Prostate gland (tissue), 2 donors: ENCODE measurements around the gene MR1.
A peak's percentile ranks its signal among the peaks of the same experiment; 100 is the strongest.

Source experiments
- POLR2A ChIP-seq: fragments of 450-650 bp; IDR thresholded peaks from one replicate; pipeline ENCODE4 v1.6.1; 2016; ENCODE audit warnings: antibody characterized with exemption, mild to moderate bottlenecking
- TF ChIP-seq, protein P1 (sequence below), 4 experiments: fragments of 200-600 bp in 2 of 4; fragments of 450-650 bp in 2 of 4; sonication (generic) in 2 of 4; IDR thresholded peaks; 1 replicate in 3 of 4; 2 replicates in 1 of 4; pipeline ENCODE4 v1.5.1; 2016 to 2019; ENCODE audit warnings: antibody characterized with exemption in 4 of 4, mild to moderate bottlenecking in 2 of 4, moderate library complexity in 2 of 4

DNA sequence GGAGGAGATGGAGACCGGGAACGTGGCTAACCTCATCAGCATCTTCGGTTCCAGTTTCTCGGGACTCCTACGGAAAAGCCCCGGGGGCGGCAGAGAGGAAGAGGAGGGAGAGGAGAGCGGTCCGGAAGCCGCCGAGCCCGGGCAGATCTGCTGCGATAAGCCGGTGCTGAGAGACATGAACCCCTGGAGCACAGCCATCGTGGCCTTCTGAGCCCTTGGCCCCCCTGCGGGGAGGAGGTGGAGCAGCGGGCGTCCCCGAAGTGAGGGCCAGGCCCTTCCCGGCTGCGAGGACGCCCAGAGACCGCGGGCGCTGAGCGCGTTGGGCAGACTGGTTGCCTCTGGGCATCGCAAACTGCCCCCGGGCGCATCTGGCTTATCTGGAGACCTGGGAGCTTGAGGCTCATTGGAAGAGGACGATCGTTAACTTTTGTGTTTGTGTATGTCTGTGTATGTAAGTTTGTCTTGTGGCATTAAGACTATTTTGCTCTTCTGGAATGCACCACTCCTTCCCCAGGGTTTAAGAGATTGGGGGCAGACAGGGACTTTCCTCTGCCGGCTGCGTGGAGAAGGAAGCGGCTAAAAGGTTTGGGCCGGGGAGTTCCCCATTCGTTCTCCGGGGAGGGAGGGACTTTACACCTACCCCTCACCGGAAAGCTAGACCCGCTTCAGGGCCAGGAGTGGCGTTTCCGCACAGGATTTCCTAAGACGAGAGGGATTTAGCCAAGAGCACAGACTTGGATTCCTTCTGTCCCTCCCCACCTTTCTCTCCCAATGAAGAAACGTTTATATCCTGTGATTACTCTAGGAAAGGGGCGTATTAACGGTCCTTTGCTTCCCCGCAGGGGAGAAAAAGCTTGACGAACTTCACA is 56.1 kb downstream of the MR1 start:
- TF ChIP-seq, protein P1, sequence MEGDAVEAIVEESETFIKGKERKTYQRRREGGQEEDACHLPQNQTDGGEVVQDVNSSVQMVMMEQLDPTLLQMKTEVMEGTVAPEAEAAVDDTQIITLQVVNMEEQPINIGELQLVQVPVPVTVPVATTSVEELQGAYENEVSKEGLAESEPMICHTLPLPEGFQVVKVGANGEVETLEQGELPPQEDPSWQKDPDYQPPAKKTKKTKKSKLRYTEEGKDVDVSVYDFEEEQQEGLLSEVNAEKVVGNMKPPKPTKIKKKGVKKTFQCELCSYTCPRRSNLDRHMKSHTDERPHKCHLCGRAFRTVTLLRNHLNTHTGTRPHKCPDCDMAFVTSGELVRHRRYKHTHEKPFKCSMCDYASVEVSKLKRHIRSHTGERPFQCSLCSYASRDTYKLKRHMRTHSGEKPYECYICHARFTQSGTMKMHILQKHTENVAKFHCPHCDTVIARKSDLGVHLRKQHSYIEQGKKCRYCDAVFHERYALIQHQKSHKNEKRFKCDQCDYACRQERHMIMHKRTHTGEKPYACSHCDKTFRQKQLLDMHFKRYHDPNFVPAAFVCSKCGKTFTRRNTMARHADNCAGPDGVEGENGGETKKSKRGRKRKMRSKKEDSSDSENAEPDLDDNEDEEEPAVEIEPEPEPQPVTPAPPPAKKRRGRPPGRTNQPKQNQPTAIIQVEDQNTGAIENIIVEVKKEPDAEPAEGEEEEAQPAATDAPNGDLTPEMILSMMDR (IDR thresholded peaks at IDR 0.05), result peak in 1 of 4 experiments; percentile 10
- peak; percentile 64 for TF ChIP-seq POLR2A
